DMS 273 treated with DMSO at 0.1 percent for 48 hours (cell line): Measurements from ENCODE around the gene LBHD1.
"Not testable (repeated sequence)": the region's sequence is repeated elsewhere in the genome, so short reads cannot be mapped to it uniquely, and the experiment has no call there.

Source experiments
- DNase-seq: peaks from one replicate; lab custom pipeline; 2025; lab: John Stamatoyannopoulos, UW

The LBHD1 gene

GRCh38 chr11:62671608-62672389 is at the start of gene LBHD1, which contains the start of gene UQCC3:
LBHD1 (minus strand) TSS chr11:62672267; CDS start chr11:62670031, 2,236 bp downstream.
UQCC3 (plus strand) TSS chr11:62671673; CDS start chr11:62671746, 73 bp downstream.
- DNase-seq, result peak; percentile 59

GRCh38 chr11:62719302-62719978 is 47.4 kb upstream of the LBHD1 start:
- no peak for DNase-seq

- no peak for DNase-seq
Observed at GRCh38 chr11:62716816-62717215, 44.7 kb upstream of the LBHD1 start.

- no peak for DNase-seq
Observed at GRCh38 chr11:62716206-62716605, 44.1 kb upstream of the LBHD1 start.

- DNase-seq, result no peak
Observed at GRCh38 chr11:62715150-62716130, 43.4 kb upstream of the LBHD1 start.

- no peak for DNase-seq
Observed at GRCh38 chr11:62713343-62713742, 41.3 kb upstream of the LBHD1 start.

GRCh38 chr11:62712861-62713260 is 40.8 kb upstream of the LBHD1 start:
- no peak for DNase-seq

- DNase-seq, result no peak
Observed at GRCh38 chr11:62712276-62712812, 40.3 kb upstream of the LBHD1 start.

GRCh38 chr11:62710001-62710345 is 37.9 kb upstream of the LBHD1 start:
- no peak for DNase-seq

GRCh38 chr11:62709247-62710000 is 37.4 kb upstream of the LBHD1 start:
- DNase-seq, result peak; percentile 94

- no peak for DNase-seq
Observed at GRCh38 chr11:62708793-62709192, 36.7 kb upstream of the LBHD1 start.

GRCh38 chr11:62708392-62708791 is 36.3 kb upstream of the LBHD1 start:
- no peak for DNase-seq

- DNase-seq, result no peak
Observed at GRCh38 chr11:62707277-62707861, 35.3 kb upstream of the LBHD1 start, which contains the start of the genes BSCL2 and GNG3. BSCL2 (minus strand) TSS chr11:62707424; CDS start chr11:62707195, 229 bp downstream. GNG3 (plus strand) TSS chr11:62707676; CDS start chr11:62708296, 620 bp downstream.

GRCh38 chr11:62706850-62707247 is 34.8 kb upstream of the LBHD1 start:
- no peak for DNase-seq

GRCh38 chr11:62705880-62706849 is 34.1 kb upstream of the LBHD1 start:
- DNase-seq, result peak; percentile 62

GRCh38 chr11:62705413-62705812 is 33.3 kb upstream of the LBHD1 start:
- DNase-seq, result no peak

- DNase-seq, result not testable (repeated sequence)
Observed at GRCh38 chr11:62703921-62704320, 31.9 kb upstream of the LBHD1 start.

- DNase-seq, result no peak
Observed at GRCh38 chr11:62702246-62702645, 30.2 kb upstream of the LBHD1 start.

- DNase-seq, result peak; percentile 37
Observed at GRCh38 chr11:62694455-62695167, 22.5 kb upstream of the LBHD1 start.
